ENCODE data around the gene MSMP.

The MSMP gene

DNA sequence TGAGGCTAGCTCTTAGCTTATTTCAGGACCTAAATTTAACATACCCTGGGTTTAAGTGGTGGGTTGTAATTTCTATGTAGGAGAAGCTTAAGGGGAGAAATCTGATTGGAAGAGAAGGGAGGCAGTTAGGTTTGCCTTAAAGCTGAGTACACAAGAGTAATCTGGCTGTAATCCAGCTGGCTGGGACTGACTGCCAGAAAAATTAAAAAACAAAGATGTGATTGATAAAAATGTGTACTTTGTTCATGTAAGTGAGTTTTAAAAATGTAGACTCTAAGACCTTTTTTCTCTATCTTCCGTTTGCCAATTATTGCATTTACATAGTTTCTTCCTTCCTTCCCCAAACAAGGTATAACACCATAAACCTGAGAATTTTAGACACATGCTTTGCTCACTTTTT is 17.5 kb upstream of the MSMP start:
- no peak for DNase-seq (ENCODE audit: low spot score)

DNA sequence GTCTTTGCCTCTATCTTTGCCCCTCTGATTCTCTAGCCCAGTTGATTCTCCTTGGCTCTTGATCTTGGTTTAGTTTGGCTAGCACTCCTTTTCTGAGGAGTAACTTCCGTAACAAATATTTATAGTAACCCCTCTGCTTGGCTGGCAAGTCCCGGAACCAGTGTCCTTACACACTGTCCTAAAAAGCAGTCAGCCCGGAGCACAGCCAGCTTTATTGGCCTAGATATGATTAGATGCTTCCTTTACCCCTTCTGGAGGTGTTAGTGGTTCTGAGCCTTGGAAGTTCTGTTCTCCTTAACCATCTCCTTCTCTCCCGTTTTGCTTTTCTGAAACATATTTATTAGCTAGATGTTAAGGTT is 17.0 kb upstream of the MSMP start:
- DNase-seq (ENCODE audit: low spot score), result no peak

DNA sequence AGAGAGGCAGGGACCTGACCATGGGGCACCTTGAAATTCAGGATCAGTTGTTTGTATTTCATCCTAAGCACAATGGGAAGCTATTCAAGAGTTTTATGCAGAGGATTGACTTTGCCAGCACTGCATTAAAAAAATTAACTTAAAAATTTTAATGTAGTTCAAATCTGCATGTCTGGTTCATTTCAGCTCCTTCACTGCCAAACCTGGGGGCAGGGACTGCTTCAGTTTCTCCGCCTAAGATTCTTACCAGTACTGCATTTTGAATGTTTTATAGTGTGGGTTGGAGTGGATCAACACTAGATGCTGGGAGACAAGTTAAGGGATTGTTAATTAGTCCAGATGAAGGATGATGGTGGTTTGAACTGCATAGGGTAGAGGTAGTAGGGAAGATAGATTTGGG is 15.7 kb upstream of the MSMP start:
- DNase-seq (ENCODE audit: low spot score), result no peak

DNA sequence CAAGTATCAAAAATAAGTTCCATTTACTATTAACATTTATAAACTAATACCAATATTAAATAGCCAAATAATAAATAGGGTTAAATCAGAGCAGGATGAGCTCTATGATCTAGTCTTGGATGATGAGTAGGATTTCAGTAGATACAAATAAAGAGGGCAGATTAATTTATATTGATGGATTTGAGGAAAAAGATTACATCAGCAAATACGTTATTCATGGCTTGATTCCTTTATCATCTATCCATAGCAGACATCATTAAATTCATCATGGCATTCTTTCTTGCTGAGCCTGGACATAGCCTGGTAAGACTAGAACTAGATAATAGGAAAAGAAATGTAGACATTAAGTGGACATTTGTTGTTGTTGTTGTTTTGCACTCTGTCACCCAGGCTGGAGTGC is 13.4 kb upstream of the MSMP start:
- DNase-seq (ENCODE audit: low spot score), result no peak

DNA sequence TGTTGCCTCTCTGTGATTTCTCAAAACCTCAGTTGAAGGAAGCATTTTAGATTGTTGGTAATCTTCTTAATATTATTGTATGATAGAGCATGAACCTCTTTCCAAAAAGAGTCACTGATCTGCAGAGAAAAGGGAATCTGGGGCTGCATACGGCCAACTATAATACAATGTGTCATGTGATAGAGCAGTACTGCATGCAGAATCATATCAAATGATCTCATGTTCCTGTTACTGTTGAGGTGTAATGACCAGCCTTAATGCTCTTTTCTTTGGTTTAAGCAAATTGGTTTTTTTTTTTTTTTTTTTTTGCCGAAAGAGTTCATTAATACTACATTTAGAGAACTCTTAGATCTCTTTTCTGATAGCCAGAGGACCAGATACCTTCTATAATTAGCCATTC is 12.9 kb upstream of the MSMP start:
- no peak for DNase-seq (ENCODE audit: low spot score)

DNA sequence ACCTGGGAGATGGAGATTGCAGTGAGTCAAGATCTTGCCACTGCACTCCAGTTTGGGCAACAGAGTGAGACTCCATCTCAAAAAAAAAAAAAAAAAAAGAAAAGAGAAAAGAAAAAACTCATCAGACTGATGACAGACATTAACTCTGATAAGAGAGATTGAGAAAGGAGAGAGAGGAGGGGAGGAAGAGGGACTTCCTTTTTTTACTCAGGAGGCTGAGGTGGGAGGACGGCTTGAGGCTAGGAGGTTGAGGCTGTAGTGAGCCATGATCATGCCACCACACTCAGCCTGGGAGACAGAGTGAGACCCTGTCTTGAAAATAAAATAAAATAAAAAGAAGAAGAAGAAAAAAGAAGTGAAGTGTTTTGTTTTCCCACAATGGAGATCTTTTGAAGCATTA is 9.7 kb upstream of the MSMP start:
- DNase-seq (ENCODE audit: low spot score), result no peak

DNA sequence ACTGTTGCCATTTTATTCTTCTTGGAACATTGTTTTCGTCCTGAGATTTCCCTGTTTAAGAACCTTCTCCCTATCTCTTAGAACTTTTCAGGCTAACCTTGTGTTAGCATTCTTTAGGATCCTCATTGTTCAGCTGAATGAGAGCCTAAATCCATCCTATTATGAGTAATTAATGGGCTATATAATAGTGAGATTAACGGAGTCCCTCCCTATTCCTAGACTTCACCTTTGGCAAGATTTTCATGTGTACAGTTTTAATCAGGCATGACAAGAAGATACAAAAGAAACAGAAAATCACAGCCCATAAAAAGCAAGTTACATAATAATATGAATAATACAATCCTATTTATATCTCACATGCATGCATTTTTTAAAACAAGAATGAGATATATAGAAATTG is 9.1 kb upstream of the MSMP start:
- DNase-seq (ENCODE audit: low spot score), result no peak

DNA sequence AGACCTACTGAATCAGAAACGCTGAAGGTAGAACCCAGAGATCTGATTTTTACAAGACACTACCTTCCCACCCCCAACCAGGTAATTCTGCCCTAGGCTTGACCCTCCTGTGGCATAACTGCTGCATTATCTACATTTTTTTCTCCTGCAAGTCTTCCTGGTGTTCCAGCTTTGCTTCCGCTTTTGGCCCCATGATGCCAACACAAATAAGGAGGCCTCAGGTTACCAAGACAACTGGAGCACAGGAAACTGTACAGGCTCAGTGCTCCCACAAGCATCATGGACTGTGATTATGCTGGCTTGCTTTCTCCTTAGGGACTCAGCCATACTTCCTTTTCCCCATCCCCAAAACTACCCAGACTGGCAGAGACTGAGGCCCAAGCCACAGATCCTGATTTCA is 6.6 kb upstream of the MSMP start:
- peak; percentile 33 for DNase-seq (ENCODE audit: low spot score)

DNA sequence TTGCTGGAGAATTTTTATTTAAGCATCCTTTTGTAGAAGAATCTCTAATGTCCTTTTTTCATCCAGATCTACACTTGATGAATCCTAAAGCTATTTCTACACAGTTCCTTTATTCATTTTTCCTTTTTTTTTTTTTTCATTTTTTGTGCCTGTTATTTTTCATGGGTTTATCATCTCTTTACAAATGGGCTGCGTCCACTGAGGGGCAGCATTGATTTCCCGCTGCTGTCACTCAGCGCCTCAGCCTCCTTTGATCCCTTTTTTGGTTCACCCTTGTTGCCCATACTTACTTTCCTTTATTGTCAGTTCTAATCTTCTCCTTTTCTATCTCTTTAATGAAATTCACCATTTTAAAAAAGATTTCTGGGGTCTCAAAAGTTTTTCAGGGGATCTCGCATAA is 5.7 kb upstream of the MSMP start:
- no peak for DNase-seq (ENCODE audit: low spot score)

DNA sequence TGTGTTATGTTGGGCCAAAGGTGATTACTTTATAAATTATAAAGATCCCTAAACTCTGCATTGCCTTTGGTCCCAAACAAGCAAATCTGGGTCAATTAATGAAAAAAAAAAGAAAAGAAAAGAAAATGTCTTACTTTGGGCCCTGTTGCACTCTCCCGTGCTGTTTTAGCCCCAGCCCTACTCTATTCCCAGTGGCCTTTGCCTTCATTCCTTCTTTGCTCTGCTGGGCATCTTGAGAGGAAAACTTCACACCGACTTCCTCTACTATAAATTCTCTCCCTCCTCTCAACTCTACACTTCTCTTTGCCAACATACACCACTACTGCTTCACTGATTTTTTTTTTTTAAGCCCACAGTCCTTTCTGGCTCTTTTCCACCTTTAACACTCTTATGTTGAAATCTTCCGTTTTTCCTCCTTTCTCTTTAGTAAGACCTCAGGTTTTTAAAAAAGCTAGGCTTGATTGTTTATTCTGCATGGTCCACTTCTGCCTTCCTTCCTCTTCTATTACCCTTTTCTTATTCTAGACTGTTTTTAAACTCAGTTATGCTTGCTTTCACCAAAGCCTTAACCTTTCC is 4.5 kb upstream of the MSMP start:
- no peak for DNase-seq (ENCODE audit: low spot score)

DNA sequence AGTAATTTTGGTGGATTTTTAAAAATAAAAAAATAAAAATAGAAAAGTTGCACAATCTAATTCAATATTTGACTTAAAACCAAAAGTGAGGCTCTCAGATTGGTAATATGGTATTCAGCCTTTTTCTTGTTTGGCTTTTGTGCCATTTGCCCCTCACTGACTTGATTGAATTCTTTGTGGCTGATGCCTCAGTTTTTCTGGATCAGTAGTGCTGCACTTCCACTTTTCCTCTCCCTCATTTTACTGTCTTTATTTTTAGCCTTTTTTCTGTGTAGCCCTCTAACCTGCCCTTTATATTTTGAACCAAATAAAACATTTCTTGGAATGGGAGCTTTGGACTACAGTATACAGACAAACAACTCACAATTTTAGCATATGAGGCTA is 3.8 kb upstream of the MSMP start:
- DNase-seq (ENCODE audit: low spot score), result no peak

DNA sequence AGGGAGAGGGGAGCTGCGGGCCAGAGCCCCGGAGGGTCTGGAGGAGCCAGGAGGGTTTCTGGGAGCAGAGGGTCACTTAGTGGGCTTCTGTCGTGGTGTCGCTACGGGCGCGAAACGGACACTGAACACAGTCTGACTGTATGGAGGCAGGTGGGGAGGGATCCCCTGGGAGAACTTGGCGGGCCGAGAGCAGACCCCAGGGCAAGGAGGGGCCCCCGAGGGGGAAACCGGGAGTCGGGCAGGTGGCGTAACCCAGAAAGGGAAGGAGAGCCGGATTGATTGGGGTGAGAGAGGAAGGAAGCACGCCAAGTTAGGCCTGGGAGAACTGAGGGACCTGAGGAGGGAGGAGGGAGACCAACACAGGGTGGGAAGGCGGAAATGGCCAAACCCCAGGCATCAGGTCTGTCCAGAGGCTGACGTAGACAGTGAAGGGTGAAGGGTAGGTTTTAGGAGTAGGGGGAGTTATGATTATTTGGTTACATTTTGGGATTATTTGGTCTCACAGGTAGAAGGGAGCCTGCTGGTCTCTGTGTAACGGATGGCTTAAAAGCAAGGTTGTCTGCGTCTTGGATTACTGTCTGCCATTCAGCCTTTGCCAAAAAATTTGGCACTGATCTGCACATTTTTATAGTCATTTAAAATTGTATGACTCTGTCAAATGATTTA is 3.3 kb upstream of the MSMP start:
- peak; percentile 47 for DNase-seq (ENCODE audit: low spot score)

DNA sequence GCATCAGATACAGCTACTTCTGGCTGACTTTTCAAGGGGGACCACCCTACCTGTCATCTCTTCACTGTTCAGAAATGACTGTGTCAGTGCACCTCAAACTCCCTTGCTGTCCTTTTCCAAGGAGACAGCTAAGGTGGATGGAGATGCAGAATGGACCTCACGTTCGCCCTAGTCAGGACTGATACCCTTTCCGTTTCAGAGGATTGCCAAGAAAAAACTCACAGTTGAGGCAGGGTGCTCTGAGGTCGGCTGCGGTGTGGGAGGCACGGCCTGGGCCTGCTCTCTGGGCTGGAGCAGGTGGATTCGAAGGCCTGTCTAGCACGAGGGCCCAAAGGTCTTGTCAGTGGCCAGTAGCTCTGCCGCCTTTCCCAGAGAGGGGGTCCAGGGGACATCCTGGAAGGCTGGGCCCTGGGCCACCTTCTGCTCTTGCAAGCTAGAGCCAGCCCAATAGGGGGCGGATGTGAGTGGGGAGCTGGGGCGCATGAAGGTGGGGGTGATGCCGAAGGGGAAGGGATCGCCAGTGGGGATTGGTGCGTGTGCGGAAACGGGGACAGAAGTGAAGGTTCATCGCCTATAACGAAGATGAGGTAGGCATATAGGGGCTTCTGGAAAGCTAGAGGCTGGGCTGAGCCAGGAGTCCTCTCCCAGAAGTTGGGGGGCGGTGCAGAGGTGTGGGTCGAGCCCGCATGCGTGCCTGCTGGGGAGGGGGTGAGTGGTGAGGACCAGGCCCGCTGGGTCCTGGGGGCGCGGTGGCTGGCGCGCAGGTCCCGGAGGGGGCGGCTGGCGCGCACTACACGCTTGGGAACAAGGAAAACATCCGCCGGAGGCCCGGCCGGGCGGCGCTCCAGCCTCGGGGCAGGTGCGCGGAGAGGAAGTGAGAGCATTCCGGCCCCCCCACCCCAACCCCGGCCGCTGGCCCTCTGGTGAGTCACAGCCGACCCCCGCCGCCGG is 2.5 kb upstream of the MSMP start:
- peak; percentile 77 for DNase-seq (ENCODE audit: low spot score)

DNA sequence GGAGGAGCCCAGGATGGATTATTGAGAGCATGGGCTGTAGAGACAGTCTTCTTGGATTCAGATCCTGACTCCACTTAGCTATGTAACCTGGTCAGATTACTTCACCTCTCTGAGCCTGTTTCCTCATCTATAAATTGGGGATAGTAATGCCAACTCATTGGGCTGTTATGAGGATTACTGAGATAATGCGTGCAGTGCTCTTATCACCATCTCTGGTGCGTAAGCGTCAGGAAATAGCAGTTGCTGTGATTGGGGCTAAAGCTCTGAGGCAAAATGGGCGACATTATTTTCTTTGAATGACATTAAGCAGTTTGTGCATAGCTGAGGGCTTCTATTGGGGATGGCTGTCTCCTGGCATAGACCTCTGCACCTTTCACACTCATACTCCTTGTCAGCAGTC is 995 bp upstream of the MSMP start:
- no peak for DNase-seq (ENCODE audit: low spot score)

DNA sequence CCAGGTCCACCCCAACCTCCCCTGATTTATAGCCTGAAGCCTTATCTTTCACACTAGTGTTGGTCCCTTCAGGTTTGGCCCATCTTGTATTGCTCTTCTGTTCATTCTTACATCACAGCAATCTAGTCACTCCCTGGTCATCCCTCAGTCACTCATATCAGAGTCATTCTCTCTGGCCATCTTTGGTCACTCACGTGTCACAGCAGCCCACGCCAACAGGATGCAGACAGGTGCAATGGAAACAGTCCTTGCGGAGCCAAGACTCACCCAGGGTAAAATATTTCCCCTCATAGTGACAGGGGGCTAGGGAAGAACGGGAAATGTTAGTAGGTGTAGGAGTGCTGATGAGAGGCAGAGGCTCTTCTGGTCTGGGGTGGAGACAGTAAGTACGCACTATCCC is 610 bp downstream of the MSMP start:
- DNase-seq (ENCODE audit: low spot score), result no peak

DNA sequence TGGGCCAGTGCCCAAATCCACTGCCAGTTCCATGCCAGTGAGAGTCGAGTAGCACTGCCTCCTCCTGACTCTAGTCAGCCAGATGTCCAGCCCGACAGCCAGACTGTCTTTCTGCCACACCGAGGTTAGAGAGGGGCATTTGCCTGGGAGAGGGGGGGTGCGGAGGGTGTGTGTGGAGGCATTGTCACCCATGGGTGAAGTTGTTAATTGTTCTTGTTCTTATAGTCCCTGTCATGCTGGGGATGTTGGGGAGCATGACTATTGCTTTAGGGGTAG is 3.9 kb downstream of the MSMP start:
- DNase-seq (ENCODE audit: low spot score), result no peak

DNA sequence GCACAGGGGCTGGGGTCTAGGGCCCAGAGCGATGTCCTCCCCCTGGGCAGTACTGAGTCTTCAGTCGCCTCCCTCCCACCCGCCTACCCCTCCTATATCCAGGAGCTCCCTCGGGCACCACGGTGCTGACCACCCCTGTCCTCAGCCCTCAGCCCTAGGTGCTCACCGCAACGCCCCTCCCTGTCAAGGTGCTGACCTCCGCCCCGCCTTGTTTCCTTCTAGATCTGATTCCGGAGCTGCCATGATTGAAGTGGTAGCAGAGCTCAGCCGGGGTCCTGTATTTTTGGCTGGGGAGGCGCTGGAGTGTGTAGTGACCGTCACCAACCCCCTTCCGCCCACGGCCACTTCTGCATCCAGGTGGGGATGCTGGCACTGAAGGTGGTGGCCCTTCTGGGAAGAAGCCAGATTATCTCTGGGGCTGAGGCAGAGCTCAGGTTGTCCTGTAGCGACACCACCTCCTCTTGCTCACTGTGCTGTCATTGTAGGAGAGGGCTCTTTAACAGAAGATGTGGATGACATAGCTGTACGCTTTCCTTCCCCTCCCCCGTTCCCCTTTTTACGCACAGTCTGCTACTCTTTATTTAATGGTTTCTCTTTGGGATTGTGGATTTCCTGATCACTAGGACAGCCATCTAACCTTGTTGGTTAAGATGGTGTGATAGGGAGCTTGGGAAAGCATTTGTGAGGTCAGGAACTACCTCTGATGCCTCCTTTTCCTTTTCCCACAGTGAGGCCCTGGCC is 4.4 kb downstream of the MSMP start:
- peak; percentile 44 for DNase-seq (ENCODE audit: low spot score)

DNA sequence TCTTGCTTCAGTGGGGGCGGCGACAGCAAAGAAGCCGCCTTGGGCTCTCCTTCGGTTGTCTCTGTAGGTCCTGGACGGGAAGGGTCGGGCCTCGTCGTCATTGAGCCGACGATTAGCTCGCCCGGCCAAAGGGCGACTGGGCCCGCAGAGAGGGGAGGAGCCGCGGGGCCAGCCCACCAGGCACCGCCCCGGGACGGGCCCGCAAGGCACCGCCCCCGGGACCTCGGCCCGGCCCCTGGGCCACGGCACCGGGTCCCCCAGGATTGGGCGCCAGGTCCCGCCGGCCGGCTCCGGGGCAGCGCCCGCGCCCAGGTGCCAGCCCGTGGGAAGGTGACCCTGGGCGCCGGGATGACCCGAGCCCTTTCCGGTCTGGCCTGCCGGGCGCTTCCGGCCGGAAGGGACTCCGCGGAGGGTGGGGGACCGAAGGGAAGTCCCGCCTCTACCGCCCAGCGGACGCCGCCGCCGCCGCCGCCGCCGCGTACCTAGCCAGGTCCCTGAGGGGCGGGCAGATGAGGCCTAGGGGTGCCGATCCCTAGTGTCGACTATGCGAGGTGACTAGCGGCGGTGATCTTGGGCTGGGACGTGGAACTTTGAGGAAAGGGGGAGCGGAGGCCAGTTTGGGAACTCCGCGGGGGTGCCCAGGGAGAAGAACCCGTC is 5.1 kb downstream of the MSMP start, which contains the start of the genes GBA2 and RGP1:
Gene GBA2 (minus strand): TSS at position 371 of the 657 bp plus-strand sequence. CDS start 524 bp downstream, outside the sequence.
Gene RGP1 (plus strand): TSS at position 430 of the 657 bp plus-strand sequence. CDS start 469 bp downstream, outside the sequence.
- DNase-seq (ENCODE audit: low spot score), result peak; percentile 81

DNA sequence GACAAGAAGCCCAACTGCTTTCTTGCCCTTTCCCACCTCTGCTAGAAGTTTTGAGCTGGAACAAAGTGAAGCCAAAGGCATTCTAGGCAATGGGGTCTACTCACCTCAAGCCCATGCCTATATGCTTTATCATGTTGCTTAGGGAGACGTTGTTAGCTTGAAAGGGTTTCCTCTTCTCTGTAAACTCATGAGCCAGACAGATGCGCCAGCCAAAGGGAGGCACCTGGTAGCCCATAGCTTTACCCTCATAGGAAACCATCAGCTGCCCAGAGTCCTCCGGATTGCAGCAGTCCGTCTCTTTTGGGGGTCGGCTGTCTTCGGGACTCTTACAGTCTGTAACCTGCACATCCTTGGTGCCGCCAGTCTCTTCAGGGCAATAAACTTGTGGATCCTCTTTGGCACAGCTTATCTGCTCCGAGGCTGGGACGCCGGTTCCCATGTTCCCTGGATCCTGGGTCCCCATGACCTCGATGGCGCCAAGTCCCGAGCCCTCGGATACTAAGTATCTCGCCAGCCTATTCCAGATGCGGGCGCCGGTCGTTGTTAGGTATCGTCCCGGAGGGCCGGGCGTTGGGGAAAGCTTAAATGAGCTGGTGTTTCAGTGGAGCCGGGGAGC is 5.7 kb downstream of the MSMP start:
- no peak for DNase-seq (ENCODE audit: low spot score)

DNA sequence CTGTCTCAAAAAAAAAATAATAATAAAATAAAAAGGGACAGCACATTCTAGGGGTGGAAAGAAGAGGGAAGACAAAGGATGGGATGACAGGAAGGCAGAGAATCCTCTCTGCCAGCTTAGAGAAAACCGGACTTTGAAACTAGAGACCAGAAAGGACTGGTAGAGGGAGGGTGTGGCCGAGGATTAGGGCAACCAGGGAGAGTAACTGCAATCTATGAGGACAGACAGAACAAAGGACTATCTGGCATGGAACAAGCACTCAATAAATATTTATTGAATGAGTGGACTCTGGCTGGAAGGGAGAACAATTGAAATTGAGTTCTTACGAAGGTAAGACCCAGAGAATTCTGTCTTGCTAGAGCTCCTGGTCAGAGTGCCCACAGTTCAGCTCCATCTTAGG is 7.5 kb downstream of the MSMP start:
- no peak for DNase-seq (ENCODE audit: low spot score)

DNA sequence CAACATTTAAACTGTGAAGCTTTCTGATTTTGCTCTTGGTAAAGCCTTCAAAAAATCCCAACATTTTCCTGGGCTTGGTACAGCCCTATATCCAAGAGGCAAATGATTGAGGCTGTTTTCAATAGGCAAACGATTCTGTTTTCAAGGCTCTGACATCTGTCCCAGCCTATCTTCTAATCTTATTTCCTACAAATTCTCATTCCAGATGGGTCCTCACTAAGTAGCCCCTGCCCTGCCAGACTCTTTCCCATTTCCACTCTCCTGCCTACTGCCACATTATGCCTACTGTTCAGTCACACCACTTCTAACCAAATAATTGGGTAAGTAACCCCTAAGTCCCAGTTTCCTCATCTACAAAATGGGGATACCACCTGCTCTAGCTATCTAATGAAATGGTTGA is 8.5 kb downstream of the MSMP start:
- DNase-seq (ENCODE audit: low spot score), result no peak
